ENCODE data around the gene CEP120. TPM values are rescaled to one million over a fixed set of nuclear protein-coding genes. Genes with fewer than 3 reads are reported as not detected.
"Not testable (repeated sequence)": the region's sequence is repeated elsewhere in the genome, so short reads cannot be mapped to it uniquely, and the experiment has no call there.

CEP120 gene
- total RNA-seq: 10 to 100 TPM; 35.0 to 74.6 (median 60.0) TPM
- polyA plus RNA-seq: 10 to 100 TPM; 22.5 to 36.7 TPM
- total RNA-seq: 128 reads per million, percentile 88 among the genes with 10 or more reads in this experiment

GRCh38 chr5:123423278-123424149 lies at the start of gene CEP120:
Gene CEP120, minus strand, starts transcription at chr5:123423403. Its CDS starts 405 bp downstream, at chr5:123422998.
- H3K27ac Mint-ChIP-seq: peak within 1 kb of the TSS in 2 of 9 donors; percentile 99 to 100

GRCh38 chr5:123472150-123472924 lies 49.1 kb upstream of the CEP120 start:
- Mint-ChIP-seq H3K4me3 (no peak overlapping the region), H3K36me3 (peaks cover 0 to 11% (median 4%) of the 10 kb centered on the region in 5 donors), H3K4me1 (no peaks in the 10 kb centered on the region), H3K9me3 (peaks cover 0 to 16% (median 4%) of the 10 kb centered on the region in 11 donors), H3K27me3 (peaks cover 12 to 31% (median 23%) of the 10 kb centered on the region in 5 donors), H3K27ac (no peak overlapping the region)
- no peak for DNase-seq
- ATAC-seq: no peak
- Histone ChIP-seq H3K9me3 (ENCODE audit: control insufficient read depth in 2 of 3, low read length in 3 of 3) (no peaks in the 10 kb centered on the region), H3K36me3 (ENCODE audit: control insufficient read depth in 2 of 3, insufficient read depth in 3 of 3, low read length in 3 of 3) (no peaks in the 10 kb centered on the region), H3K4me1 (ENCODE audit: control insufficient read depth in 2 of 2, insufficient read depth in 2 of 2, low read length in 2 of 2) (no peaks in the 10 kb centered on the region), H3K4me3 (ENCODE audit: low read length) (no peak overlapping the region), H3K27ac (ENCODE audit: low read depth, low read length) (no peak overlapping the region), H3K27me3 (ENCODE audit: control insufficient read depth in 2 of 2, insufficient read depth in 2 of 2, low read length in 2 of 2) (no peaks in the 10 kb centered on the region)
- intact Hi-C loops (cut with micrococcal nuclease): no loop called here
- ChIA-PET CTCF (no interaction called here), POLR2A (no interaction called here)

More at GRCh38 chr5:123423278-123424149, at the start of gene CEP120:
- Mint-ChIP-seq H3K4me1 (peaks cover 11 to 27% (median 20%) of the 10 kb centered on the region in 7 donors), H3K4me3 (no peak within 1 kb of the TSS), H3K27me3 (no peaks in the 10 kb centered on the region), H3K9me3 (peaks cover 0 to 3% (median 0%) of the 10 kb centered on the region in 11 donors), H3K36me3 (peaks cover 0 to 18% (median 4%) of the 10 kb centered on the region in 5 donors)
- Histone ChIP-seq H3K4me1 (ENCODE audit: control insufficient read depth in 2 of 2, insufficient read depth in 2 of 2, low read length in 2 of 2) (peaks cover 26 to 29% of the 10 kb centered on the region in 2 donors), H3K27me3 (ENCODE audit: control insufficient read depth in 2 of 2, insufficient read depth in 2 of 2, low read length in 2 of 2) (no peaks in the 10 kb centered on the region), H3K4me3 (ENCODE audit: low read length) (peak within 1 kb of the TSS; percentile 73), H3K27ac (ENCODE audit: low read depth, low read length) (peak within 1 kb of the TSS; percentile 97), H3K9me3 (ENCODE audit: control insufficient read depth in 2 of 3, low read length in 3 of 3) (no peaks in the 10 kb centered on the region), H3K36me3 (ENCODE audit: control insufficient read depth in 2 of 3, insufficient read depth in 3 of 3, low read length in 3 of 3) (peaks cover 0 to 6% (median 0%) of the 10 kb centered on the region in 3 experiments)
- peak; percentile 86 to 98 (median 96) for DNase-seq
- intact Hi-C loops (cut with micrococcal nuclease): loop anchor here (1.0 to 10.0 kb wide), 11 partner anchors 16 to 1462 kb away; partner anchors contain the start of genes CSNK1G3 (in 2 of the 2), SNX2 (in 2 of the 2), SNX24 (in 2 of the 2) and SRFBP1 (in 1 of the 2)
- ATAC-seq: peak; percentile 98
- ChIA-PET POLR2A (interaction anchor here (0.5 to 2.9 kb wide), 35 partner anchors 10 to 1462 kb away, joined by 3 to 88 read pairs (median 4); partner anchors contain the start of genes CSNK1G3, SNX2 and SRFBP1), CTCF (interaction anchor here (0.9 to 2.0 kb wide), 5 partner anchors 12 to 187 kb away, joined by 3 to 11 read pairs (median 3); no protein-coding TSS in a partner anchor)

- H3K9me3 ChIP-seq (ENCODE audit: control insufficient read depth in 2 of 3, low read length in 3 of 3): no peaks in the 10 kb centered on the region
- H3K4me1 ChIP-seq (ENCODE audit: control insufficient read depth in 2 of 2, insufficient read depth in 2 of 2, low read length in 2 of 2): no peaks in the 10 kb centered on the region
- intact Hi-C loops (cut with micrococcal nuclease): no loop called here
- no peak overlapping the region for H3K4me3 Mint-ChIP-seq
- peaks cover 12 to 34% (median 23%) of the 10 kb centered on the region in 5 donors for H3K27me3 Mint-ChIP-seq
- no peaks in the 10 kb centered on the region for H3K27me3 ChIP-seq (ENCODE audit: control insufficient read depth in 2 of 2, insufficient read depth in 2 of 2, low read length in 2 of 2)
- H3K4me1 Mint-ChIP-seq: no peaks in the 10 kb centered on the region
- ChIA-PET POLR2A (no interaction called here), CTCF (no interaction called here)
- no peak overlapping the region for H3K4me3 ChIP-seq (ENCODE audit: low read length)
- H3K36me3 Mint-ChIP-seq: peaks cover 0 to 11% (median 4%) of the 10 kb centered on the region in 5 donors
- no peak overlapping the region for H3K27ac ChIP-seq (ENCODE audit: low read depth, low read length)
- peaks cover 0 to 20% (median 8%) of the 10 kb centered on the region in 11 donors for H3K9me3 Mint-ChIP-seq
- no peak overlapping the region for H3K27ac Mint-ChIP-seq
- no peak for DNase-seq
- no peak for ATAC-seq
- no peaks in the 10 kb centered on the region for H3K36me3 ChIP-seq (ENCODE audit: control insufficient read depth in 2 of 3, insufficient read depth in 3 of 3, low read length in 3 of 3)
Measured at GRCh38 chr5:123471385-123471784, 48.2 kb upstream of the CEP120 start.

DNA sequence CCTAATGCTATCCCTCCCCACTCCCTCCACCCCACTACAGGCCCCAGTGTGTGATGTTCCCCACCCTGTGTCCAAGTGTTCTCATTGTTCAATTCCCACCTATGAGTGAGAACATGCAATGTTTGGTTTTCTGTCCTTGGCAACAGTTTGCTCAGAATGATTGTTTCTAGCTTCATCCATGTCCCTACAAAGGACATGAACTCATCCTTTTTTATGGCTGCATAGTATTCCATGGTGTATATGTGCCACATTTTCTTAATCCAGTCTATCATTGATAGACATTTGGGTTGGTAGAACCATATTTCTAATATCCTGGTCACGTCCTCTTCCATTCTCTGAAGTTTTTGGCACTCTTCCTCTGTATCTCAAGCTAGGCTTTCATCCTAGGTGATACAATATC lies 43.6 kb upstream of the CEP120 start:
- H3K4me3 ChIP-seq (ENCODE audit: low read length); H3K27ac ChIP-seq (ENCODE audit: low read depth, low read length); H3K4me3 Mint-ChIP-seq; H3K9me3 ChIP-seq (ENCODE audit: control insufficient read depth in 2 of 3, low read length in 3 of 3); H3K36me3 ChIP-seq (ENCODE audit: control insufficient read depth in 2 of 3, insufficient read depth in 3 of 3, low read length in 3 of 3); H3K27me3 ChIP-seq (ENCODE audit: control insufficient read depth in 2 of 2, insufficient read depth in 2 of 2, low read length in 2 of 2); H3K27ac Mint-ChIP-seq; ATAC-seq; H3K4me1 Mint-ChIP-seq; DNase-seq; H3K4me1 ChIP-seq (ENCODE audit: control insufficient read depth in 2 of 2, insufficient read depth in 2 of 2, low read length in 2 of 2); CTCF ChIA-PET; POLR2A ChIA-PET; intact Hi-C loops (cut with micrococcal nuclease): not testable (repeated sequence)
- peaks cover 0 to 11% (median 4%) of the 10 kb centered on the region in 5 donors for H3K36me3 Mint-ChIP-seq
- H3K27me3 Mint-ChIP-seq: peaks cover 10 to 27% (median 12%) of the 10 kb centered on the region in 5 donors
- H3K9me3 Mint-ChIP-seq: peaks cover 0 to 21% (median 8%) of the 10 kb centered on the region in 11 donors

GRCh38 chr5:123460296-123460729 lies 37.1 kb upstream of the CEP120 start:
- Mint-ChIP-seq H3K27ac (peak overlapping the region in 8 of 9 donors; percentile 1 to 31 (median 8)), H3K4me1 (peaks cover 5 to 9% (median 8%) of the 10 kb centered on the region in 7 donors), H3K9me3 (peaks cover 0 to 5% (median 0%) of the 10 kb centered on the region in 11 donors), H3K36me3 (peaks cover 0 to 4% (median 0%) of the 10 kb centered on the region in 5 donors), H3K4me3 (peak overlapping the region in 2 of 10 donors; percentile 1 to 2), H3K27me3 (peaks cover 0 to 5% (median 2%) of the 10 kb centered on the region in 5 donors)
- no peaks in the 10 kb centered on the region for H3K36me3 ChIP-seq (ENCODE audit: control insufficient read depth in 2 of 3, insufficient read depth in 3 of 3, low read length in 3 of 3)
- ATAC-seq (peak; percentile 83), DNase-seq (peak in 8 of 9 donors; percentile 2 to 62 (median 14))
- POLR2A ChIA-PET: no interaction called here
- H3K27me3 ChIP-seq (ENCODE audit: control insufficient read depth in 2 of 2, insufficient read depth in 2 of 2, low read length in 2 of 2): no peaks in the 10 kb centered on the region
- intact Hi-C loops (cut with micrococcal nuclease): loop anchor here in 1 of 2 donors (1.0 kb wide), 1 partner anchor 37 kb away; the partner anchor contains the start of gene CEP120
- H3K9me3 ChIP-seq (ENCODE audit: control insufficient read depth in 2 of 3, low read length in 3 of 3): no peaks in the 10 kb centered on the region
- no peak overlapping the region for H3K27ac ChIP-seq (ENCODE audit: low read depth, low read length)
- CTCF ChIA-PET: no interaction called here
- no peak overlapping the region for H3K4me3 ChIP-seq (ENCODE audit: low read length)
- no peaks in the 10 kb centered on the region for H3K4me1 ChIP-seq (ENCODE audit: control insufficient read depth in 2 of 2, insufficient read depth in 2 of 2, low read length in 2 of 2)

DNA sequence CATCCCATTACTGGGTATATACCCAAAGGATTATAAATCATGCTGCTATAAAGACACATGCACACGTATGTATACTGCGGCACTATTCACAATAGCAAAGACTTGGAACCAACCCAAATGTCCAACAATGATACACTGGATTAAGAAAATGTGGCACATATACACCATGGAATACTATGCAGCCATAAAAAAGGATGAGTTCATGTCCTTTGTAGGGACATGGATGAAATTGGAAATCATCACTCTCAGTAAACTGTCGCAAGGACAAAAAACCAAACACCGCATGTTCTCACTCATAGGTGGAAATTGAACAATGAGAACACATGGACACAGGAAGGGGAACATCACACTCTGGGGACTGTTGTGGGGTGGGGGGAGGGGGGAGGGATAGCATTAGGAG lies 35.8 kb upstream of the CEP120 start:
- H3K27ac ChIP-seq (ENCODE audit: low read depth, low read length); H3K27me3 ChIP-seq (ENCODE audit: control insufficient read depth in 2 of 2, insufficient read depth in 2 of 2, low read length in 2 of 2); H3K36me3 ChIP-seq (ENCODE audit: control insufficient read depth in 2 of 3, insufficient read depth in 3 of 3, low read length in 3 of 3); H3K4me1 Mint-ChIP-seq; H3K27me3 Mint-ChIP-seq; POLR2A ChIA-PET; H3K36me3 Mint-ChIP-seq; ATAC-seq; DNase-seq; intact Hi-C loops (cut with micrococcal nuclease); H3K9me3 ChIP-seq (ENCODE audit: control insufficient read depth in 2 of 3, low read length in 3 of 3); H3K27ac Mint-ChIP-seq; H3K4me1 ChIP-seq (ENCODE audit: control insufficient read depth in 2 of 2, insufficient read depth in 2 of 2, low read length in 2 of 2); CTCF ChIA-PET; H3K4me3 ChIP-seq (ENCODE audit: low read length); H3K4me3 Mint-ChIP-seq; H3K9me3 Mint-ChIP-seq: not testable (repeated sequence)
